Sigmoid colon (tissue), 4 donors: ENCODE results near the gene RABGAP1.

Experiments
- CTCF ChIP-seq, 4 experiments: fragments of 450-650 bp in 3 of 4; fragments of 200-600 bp in 1 of 4; IDR thresholded peaks; one replicate each; pipeline ENCODE4 v1.5.1; 2016 to 2019; ENCODE audit warnings: antibody characterized with exemption in 4 of 4, mild to moderate bottlenecking in 3 of 4, moderate library complexity in 2 of 4
- EP300 ChIP-seq, 4 donors: sonication (generic); formaldehyde crosslinking; IDR thresholded peaks; one replicate each; pipeline ENCODE4 v1.6.1; 2017; ENCODE audit warnings: antibody characterized with exemption in 4 of 4
- POLR2A ChIP-seq, 2 donors: fragments of 450-650 bp; IDR thresholded peaks; one replicate each; pipeline ENCODE4 v1.6.1; 2016; ENCODE audit warnings: antibody characterized with exemption in 2 of 2, mild to moderate bottlenecking in 2 of 2, moderate library complexity in 2 of 2
- POLR2AphosphoS5 ChIP-seq, 4 donors: sonication (generic); formaldehyde crosslinking; IDR thresholded peaks; one replicate each; pipeline ENCODE4 v1.6.1; 2017; ENCODE audit warnings: antibody characterized with exemption in 4 of 4

- TF ChIP-seq CTCF (IDR thresholded peaks at IDR 0.05) (no peak), POLR2AphosphoS5 (IDR thresholded peaks at IDR 0.05) (no peak), POLR2A (IDR thresholded peaks at IDR 0.05) (no peak), EP300 (IDR thresholded peaks at IDR 0.05) (no peak)
These were observed 129.4 kb downstream of the RABGAP1 start for GRCh38 chr9:123070198-123070597.
